Measurements from ENCODE around the gene COA7.
"Not testable (repeated sequence)": the region's sequence is repeated elsewhere in the genome, so short reads cannot be mapped to it uniquely, and the experiment has no call there.

The COA7 gene

DNA sequence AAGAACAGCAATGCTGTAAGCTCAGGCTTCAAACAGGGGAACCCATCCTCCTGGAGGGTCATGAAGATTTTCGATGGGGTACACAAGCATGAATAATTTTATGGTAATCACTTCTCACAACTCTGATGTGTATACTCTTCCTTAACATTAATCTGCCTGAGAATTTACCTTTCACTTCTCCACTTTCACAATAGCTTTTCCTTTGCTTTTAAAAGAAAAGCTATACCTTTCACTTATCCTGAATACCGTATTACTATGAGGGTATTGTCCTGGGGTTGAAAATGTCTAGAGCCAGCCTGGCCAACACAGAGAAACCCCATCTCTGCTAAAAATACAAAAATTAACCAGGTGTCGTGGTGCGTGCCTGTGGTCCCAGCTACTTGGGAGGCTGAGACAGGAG, 15.4 kb upstream of the COA7 start:
- H3K4me3 Mint-ChIP-seq = no peak overlapping the region
- no peak overlapping the region for H3K27ac Mint-ChIP-seq
- no peaks in the 10 kb centered on the region for H3K4me1 Mint-ChIP-seq
- H3K9me3 Mint-ChIP-seq = no peaks in the 10 kb centered on the region
- no peaks in the 10 kb centered on the region for H3K27me3 Mint-ChIP-seq
- no peaks in the 10 kb centered on the region for H3K36me3 Mint-ChIP-seq

DNA sequence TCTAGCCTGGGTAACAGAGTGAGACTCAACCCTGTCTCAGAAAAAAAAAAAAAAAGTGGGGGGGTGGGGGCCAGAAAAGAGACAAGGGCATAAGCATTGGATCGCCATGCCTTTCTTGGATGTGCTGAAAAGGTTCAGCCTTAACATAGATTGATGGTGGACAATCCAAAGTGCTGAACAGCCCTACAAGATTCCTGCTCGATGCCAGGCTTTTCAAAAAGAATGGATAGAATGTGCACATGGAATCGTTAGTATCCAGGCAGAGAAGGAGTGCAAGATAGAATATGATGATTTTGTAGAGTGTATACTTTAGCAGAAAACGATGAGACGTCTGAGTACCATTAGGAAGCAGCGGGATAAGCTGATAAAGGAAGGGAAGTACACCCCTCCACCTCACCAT, 10.9 kb upstream of the COA7 start:
- Mint-ChIP-seq H3K9me3 (no peaks in the 10 kb centered on the region), H3K36me3 (no peaks in the 10 kb centered on the region), H3K4me3 (no peak overlapping the region), H3K4me1 (no peaks in the 10 kb centered on the region), H3K27me3 (no peaks in the 10 kb centered on the region), H3K27ac (no peak overlapping the region)

GRCh38 chr1:52707927-52708655, 9.9 kb upstream of the COA7 start:
- H3K4me3 Mint-ChIP-seq = no peak overlapping the region
- no peaks in the 10 kb centered on the region for H3K9me3 Mint-ChIP-seq
- no peaks in the 10 kb centered on the region for H3K27me3 Mint-ChIP-seq
- H3K4me1 Mint-ChIP-seq = peaks cover 6% of the 10 kb centered on the region
- H3K27ac Mint-ChIP-seq = peak overlapping the region; percentile 51
- H3K36me3 Mint-ChIP-seq = peaks cover 2% of the 10 kb centered on the region

DNA sequence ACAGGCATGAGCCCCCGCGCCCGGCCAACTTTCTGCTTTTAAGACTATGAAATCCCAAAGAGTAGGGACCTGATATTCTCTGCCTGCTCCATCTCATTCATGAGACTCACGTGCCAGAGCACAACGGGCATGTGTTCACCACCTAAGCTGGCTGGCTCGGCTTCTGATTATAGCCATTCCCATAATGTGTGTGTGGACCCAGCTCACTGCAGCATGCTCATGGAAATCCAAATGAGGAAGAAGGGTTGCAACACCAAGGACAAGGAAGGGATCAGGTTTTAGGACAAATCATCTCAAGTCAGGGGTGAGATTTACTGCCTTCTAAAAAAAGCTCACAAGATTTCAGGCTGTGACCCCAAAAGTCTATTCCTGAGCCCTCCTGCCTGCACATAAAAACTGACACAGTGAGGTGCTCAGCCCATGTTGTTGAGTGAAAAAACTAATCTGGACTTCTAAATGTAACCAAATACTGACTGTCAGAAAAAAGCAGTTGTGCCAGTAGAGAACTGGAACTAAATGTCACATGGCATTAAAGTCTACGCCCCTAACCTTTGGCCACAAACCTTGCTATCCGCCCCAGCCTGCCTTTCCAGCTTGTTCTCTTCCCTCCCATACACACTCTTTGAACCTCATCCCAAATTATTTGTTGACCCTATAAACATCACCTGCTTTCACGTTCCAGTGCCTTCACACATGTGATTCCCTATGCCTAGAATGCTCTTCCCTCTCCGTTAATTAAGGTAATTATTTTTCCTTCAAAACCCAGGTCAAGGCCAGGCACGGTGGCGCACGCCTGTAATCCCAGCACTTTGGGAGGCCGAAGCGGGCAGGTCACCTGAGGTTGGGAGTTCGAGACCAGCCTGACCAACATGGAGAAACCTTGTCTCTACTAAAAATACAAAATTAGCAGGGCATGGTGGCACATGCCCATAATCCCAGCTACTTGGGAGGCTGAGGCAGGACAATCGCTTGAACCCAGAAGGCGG, 9.1 kb upstream of the COA7 start:
- no peak overlapping the region for H3K27ac Mint-ChIP-seq
- no peaks in the 10 kb centered on the region for H3K9me3 Mint-ChIP-seq
- H3K4me3 Mint-ChIP-seq = no peak overlapping the region
- peaks cover 14% of the 10 kb centered on the region for H3K4me1 Mint-ChIP-seq
- H3K27me3 Mint-ChIP-seq = no peaks in the 10 kb centered on the region
- peaks cover 2% of the 10 kb centered on the region for H3K36me3 Mint-ChIP-seq

DNA sequence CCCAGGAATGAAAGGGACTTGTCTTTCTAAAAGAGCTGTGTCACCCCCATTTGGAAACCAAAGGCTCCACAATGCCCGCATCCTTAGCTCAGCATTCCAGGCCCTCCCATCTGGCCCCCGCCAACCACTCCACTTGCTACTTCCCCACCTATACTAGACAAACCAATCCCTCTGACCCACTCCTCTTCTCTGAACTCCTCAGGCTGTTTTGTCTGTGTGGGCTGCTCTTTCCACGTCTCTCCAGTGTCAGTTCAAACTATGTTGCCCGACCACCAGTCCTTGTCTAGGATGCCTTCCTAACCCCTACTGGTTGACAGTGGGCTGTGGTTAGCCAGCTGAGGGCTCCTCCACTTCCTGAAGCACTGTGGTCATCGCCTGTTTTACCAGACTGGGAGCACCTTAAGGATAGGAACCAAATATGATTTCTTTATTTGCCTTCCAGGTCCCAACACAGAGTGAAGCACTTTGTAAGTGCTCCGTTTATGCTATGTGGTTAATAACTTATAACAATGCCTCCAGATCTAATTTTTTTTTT, 8.1 kb upstream of the COA7 start:
- Mint-ChIP-seq H3K36me3 (peaks cover 2% of the 10 kb centered on the region), H3K27me3 (no peaks in the 10 kb centered on the region), H3K9me3 (no peaks in the 10 kb centered on the region), H3K4me1 (peaks cover 19% of the 10 kb centered on the region), H3K4me3 (no peak overlapping the region), H3K27ac (no peak overlapping the region)

- H3K36me3 Mint-ChIP-seq = peaks cover 2% of the 10 kb centered on the region
Measured at GRCh38 chr1:52702886-52703787, 5.0 kb upstream of the COA7 start.

GRCh38 chr1:52695627-52696026, 2.5 kb downstream of the COA7 start:
- no peaks in the 10 kb centered on the region for H3K27me3 Mint-ChIP-seq
- H3K9me3 Mint-ChIP-seq = no peaks in the 10 kb centered on the region
- H3K36me3 Mint-ChIP-seq = peaks cover 13% of the 10 kb centered on the region
- peak overlapping the region; percentile 59 for H3K4me3 Mint-ChIP-seq
- peaks cover 16% of the 10 kb centered on the region for H3K4me1 Mint-ChIP-seq
- H3K27ac Mint-ChIP-seq = no peak overlapping the region

More at GRCh38 chr1:52702886-52703787, 5.0 kb upstream of the COA7 start:
- no peaks in the 10 kb centered on the region for H3K9me3 Mint-ChIP-seq
- no peaks in the 10 kb centered on the region for H3K27me3 Mint-ChIP-seq
- H3K4me3 Mint-ChIP-seq = peak overlapping the region; percentile 89
- H3K27ac Mint-ChIP-seq = peak overlapping the region; percentile 98
- peaks cover 26% of the 10 kb centered on the region for H3K4me1 Mint-ChIP-seq

- H3K27me3 Mint-ChIP-seq = no peaks in the 10 kb centered on the region
- H3K4me3 Mint-ChIP-seq = no peak overlapping the region
- peaks cover 13% of the 10 kb centered on the region for H3K36me3 Mint-ChIP-seq
- H3K27ac Mint-ChIP-seq = no peak overlapping the region
- H3K9me3 Mint-ChIP-seq = no peaks in the 10 kb centered on the region
- H3K4me1 Mint-ChIP-seq = peaks cover 16% of the 10 kb centered on the region
Measured at GRCh38 chr1:52693843-52694242, 4.3 kb downstream of the COA7 start.

DNA sequence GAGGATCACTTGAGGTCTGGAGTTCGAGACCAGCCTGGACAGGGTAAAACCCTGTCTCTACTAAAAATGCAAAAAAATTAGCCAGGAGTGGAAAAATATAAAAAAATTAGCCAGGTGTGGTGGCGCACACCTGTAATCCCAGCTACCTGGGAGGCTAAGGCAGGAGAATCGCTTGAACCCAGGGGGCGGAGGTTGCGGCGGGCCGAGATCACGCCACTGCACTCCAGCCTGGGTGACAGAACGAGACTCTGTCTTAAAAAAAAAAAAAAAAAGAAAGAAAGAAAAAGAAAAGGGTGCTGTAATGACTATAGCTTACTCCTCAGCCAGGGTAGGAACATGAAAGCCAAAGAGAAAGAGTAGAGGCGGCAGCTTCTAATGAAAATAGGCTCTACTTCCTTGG, 4.8 kb downstream of the COA7 start:
- H3K27ac Mint-ChIP-seq, H3K9me3 Mint-ChIP-seq, H3K4me3 Mint-ChIP-seq, H3K27me3 Mint-ChIP-seq: not testable (repeated sequence)
- H3K4me1 Mint-ChIP-seq = peaks cover 11% of the 10 kb centered on the region
- peaks cover 13% of the 10 kb centered on the region for H3K36me3 Mint-ChIP-seq

- Mint-ChIP-seq H3K4me3 (no peak overlapping the region), H3K4me1 (peaks cover 11% of the 10 kb centered on the region), H3K9me3 (no peaks in the 10 kb centered on the region), H3K27me3 (no peaks in the 10 kb centered on the region), H3K36me3 (peaks cover 13% of the 10 kb centered on the region), H3K27ac (no peak overlapping the region)
Measured at GRCh38 chr1:52692697-52693096, 5.5 kb downstream of the COA7 start.

DNA sequence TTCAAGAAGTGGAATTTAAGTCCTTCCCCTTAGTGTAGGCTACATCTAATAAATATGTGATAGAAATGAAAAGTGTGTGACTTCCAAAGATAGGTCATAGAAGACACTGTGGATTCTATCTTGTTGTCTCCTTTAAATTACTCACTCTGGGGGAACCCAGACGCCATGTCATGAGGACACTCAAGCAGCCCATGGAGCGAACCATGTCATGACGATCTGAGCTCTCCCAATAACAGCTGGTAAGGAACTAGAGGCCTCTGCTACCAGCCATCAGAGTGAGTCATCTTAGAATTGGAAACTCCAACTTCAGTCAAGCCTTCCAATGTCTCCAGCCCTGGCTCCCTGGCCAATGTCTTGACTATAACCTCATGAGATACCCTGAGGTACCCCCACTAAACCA, 6.3 kb downstream of the COA7 start:
- H3K9me3 Mint-ChIP-seq = no peaks in the 10 kb centered on the region
- H3K36me3 Mint-ChIP-seq = peaks cover 15% of the 10 kb centered on the region
- H3K4me3 Mint-ChIP-seq = no peak overlapping the region
- no peak overlapping the region for H3K27ac Mint-ChIP-seq
- H3K4me1 Mint-ChIP-seq = peaks cover 9% of the 10 kb centered on the region
- H3K27me3 Mint-ChIP-seq = no peaks in the 10 kb centered on the region

GRCh38 chr1:52686830-52687229, 11.3 kb downstream of the COA7 start:
- no peak overlapping the region for H3K4me3 Mint-ChIP-seq
- no peaks in the 10 kb centered on the region for H3K9me3 Mint-ChIP-seq
- H3K27ac Mint-ChIP-seq = no peak overlapping the region
- H3K4me1 Mint-ChIP-seq = peaks cover 20% of the 10 kb centered on the region
- peaks cover 9% of the 10 kb centered on the region for H3K36me3 Mint-ChIP-seq
- H3K27me3 Mint-ChIP-seq = no peaks in the 10 kb centered on the region

DNA sequence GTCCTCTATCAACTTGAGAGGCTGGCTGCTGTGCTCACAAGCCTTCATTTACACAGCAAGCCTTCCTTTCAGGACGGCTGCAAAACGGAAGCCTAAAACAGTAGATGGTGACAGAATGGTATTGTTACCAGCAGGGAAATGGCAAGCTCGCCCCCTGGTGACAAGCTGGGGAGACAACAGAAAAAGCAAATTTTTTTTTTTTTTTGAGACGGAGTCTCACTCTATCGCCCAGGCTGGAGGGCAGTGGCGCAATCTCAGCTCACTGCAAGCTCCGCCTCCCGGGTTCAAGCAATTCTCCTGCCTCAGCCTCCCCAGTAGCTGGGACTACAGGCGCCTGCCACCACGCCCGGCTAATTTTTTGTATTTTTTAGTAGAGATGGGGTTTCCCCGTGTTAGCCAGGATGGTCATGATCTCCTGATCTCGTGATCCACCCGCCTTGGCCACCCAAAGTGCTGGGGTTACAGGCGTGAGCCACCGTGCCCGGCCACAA, 11.8 kb downstream of the COA7 start:
- Mint-ChIP-seq H3K4me1 (peaks cover 20% of the 10 kb centered on the region), H3K27ac (peak overlapping the region; percentile 18)
- H3K9me3 Mint-ChIP-seq, H3K27me3 Mint-ChIP-seq, H3K4me3 Mint-ChIP-seq, H3K36me3 Mint-ChIP-seq: not testable (repeated sequence)

DNA sequence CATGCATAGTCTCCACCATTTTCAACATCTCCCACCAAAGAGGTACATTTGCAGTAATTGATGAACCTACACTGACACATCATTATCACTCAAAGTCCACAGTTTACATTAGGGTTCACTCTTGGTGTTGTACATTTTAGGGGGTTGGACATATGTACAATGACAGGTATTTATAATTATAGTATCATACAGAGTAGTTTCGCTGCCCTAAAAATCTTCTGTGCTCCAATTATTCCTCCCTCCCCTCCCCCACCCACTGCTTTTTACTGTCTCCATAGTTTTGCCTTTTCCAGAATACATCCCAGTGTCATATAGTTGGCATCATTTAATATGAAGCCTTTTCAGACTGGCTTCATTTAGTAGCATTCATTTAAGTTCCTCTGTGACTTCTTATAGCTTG, 13.6 kb downstream of the COA7 start:
- H3K36me3 Mint-ChIP-seq = peaks cover 7% of the 10 kb centered on the region
- no peak overlapping the region for H3K27ac Mint-ChIP-seq
- H3K4me1 Mint-ChIP-seq = peaks cover 20% of the 10 kb centered on the region
- H3K9me3 Mint-ChIP-seq = no peaks in the 10 kb centered on the region
- no peaks in the 10 kb centered on the region for H3K27me3 Mint-ChIP-seq
- no peak overlapping the region for H3K4me3 Mint-ChIP-seq

GRCh38 chr1:52683367-52683940, 14.7 kb downstream of the COA7 start:
- H3K4me3 Mint-ChIP-seq = no peak overlapping the region
- no peaks in the 10 kb centered on the region for H3K27me3 Mint-ChIP-seq
- H3K36me3 Mint-ChIP-seq = peaks cover 7% of the 10 kb centered on the region
- peak overlapping the region; percentile 30 for H3K27ac Mint-ChIP-seq
- no peaks in the 10 kb centered on the region for H3K9me3 Mint-ChIP-seq
- H3K4me1 Mint-ChIP-seq = peaks cover 20% of the 10 kb centered on the region

All from activated naive CD4-positive, alpha-beta T cell treated with anti-CD3 and anti-CD28 coated beads, Interleukin-2, amount 50 U/mL, for 24 hours (primary cell).